ENCODE measurements around the gene APOBEC3C. TPM values are rescaled to one million over a fixed set of nuclear protein-coding genes. Genes with fewer than 3 reads are reported as not detected.

The APOBEC3C gene
- total and polyA plus RNA-seq, 2 experiments from 2014 or later = 7.0 to 49.2 TPM

- no peak for TF ChIP-seq ZNF462 (CRISPR knock-in tag; IDR thresholded peaks at IDR 0.05)
- TF ChIP-seq CREB1 (CRISPR knock-in tag; IDR thresholded peaks at IDR 0.05; ENCODE audit: low read depth) = no peak
Observed at GRCh38 chr22:39021552-39022250, 7.6 kb downstream of the APOBEC3C start (continued).

- Histone ChIP-seq H4K20me1 (replicated peaks; ENCODE audit: insufficient read depth) (no peaks in the 10 kb centered on the region), H2AFZ (no peak overlapping the region), H3K27me3 (ENCODE audit: insufficient read depth) (no peaks in the 10 kb centered on the region), H3K27ac (ENCODE audit: low read depth) (no peak overlapping the region), H3F3A (replicated peaks; ENCODE audit: low read depth) (peaks cover 7% of the 10 kb centered on the region; the same call in 1 of the 2 replicates), H3K79me2 (replicated peaks; ENCODE audit: insufficient read depth) (no peaks in the 10 kb centered on the region), H3K4me2 (no peak overlapping the region), H3K9me2 (ENCODE audit: insufficient read depth) (no peaks in the 10 kb centered on the region), H3K4me1 (ENCODE audit: insufficient read depth) (peaks cover 22% of the 10 kb centered on the region; the same call in 1 of the 2 replicates), H3K4me3 (no peak overlapping the region), H3K36me3 (ENCODE audit: insufficient read depth) (no peaks in the 10 kb centered on the region; the same call in 1 of the 2 replicates)
- Mint-ChIP-seq H3K4me1 (peaks cover 61% of the 10 kb centered on the region), H3K36me3 (ENCODE audit: low read depth) (peaks cover 23% of the 10 kb centered on the region), H3K9me3 (no peaks in the 10 kb centered on the region; the same call in 2 of the 3 replicates), H3K27ac (no peak overlapping the region), H3K4me3 (no peak overlapping the region), H3K27me3 (ENCODE audit: insufficient read depth, low read depth, poor library complexity) (peaks cover 17% of the 10 kb centered on the region)
- DNase-seq (ENCODE audit: low spot score) (no peak), ATAC-seq (no peak)
- TF ChIP-seq EZH2 (IDR thresholded peaks at IDR 0.05; ENCODE audit: low read depth, unreplicated experiment) = no peak
- no peak for TF ChIP-seq REST (IDR thresholded peaks at IDR 0.05; ENCODE audit: unreplicated experiment)
- TF ChIP-seq ZNF331 (CRISPR knock-in tag; IDR thresholded peaks at IDR 0.05; ENCODE audit: low read depth) = no peak
- TF ChIP-seq POLR2AphosphoS5 (IDR thresholded peaks at IDR 0.05; ENCODE audit: low read depth) = no peak
Observed at GRCh38 chr22:39024519-39025308, 10.7 kb downstream of the APOBEC3C start.

Measured in GM23338 (cell line).